Measurements from ENCODE around the gene THSD7B.

The THSD7B gene

DNA sequence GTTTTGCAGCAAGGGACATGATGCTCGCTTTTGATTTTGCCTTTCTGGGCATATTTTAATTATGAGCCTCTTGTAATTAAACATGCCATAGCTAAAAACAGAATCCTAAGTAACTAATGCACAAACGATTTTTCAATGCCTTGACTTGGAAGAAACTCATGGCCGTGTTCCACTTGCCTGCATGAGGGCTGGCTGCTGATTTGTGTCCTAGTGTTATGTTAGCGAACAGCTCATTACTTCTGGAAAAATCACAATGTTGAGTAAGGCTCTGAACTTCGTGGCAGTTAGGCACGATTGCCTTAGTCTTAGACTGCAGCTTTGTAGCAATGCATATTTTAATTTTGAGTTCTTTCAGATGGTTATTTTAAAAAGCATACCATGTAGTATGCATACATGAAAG, 4.5 kb downstream of the THSD7B start:
- Histone ChIP-seq H3K36me3 (ENCODE audit: control insufficient read depth in 1 of 2, insufficient read depth in 2 of 2, low read length in 2 of 2) (no peaks in the 10 kb centered on the region), H4K91ac (ENCODE audit: low read depth, low read length) (no peak overlapping the region), H3K27ac (ENCODE audit: low read depth, low read length) (no peak overlapping the region), H3K4me3 (ENCODE audit: low read depth, low read length) (no peak overlapping the region), H4K12ac (ENCODE audit: low read depth, low read length) (no peak overlapping the region), H3K27me3 (ENCODE audit: insufficient read depth, low read length) (peaks cover 22% of the 10 kb centered on the region), H2BK5ac (ENCODE audit: low read depth, low read length, poor library complexity) (no peak overlapping the region), H2AK5ac (ENCODE audit: low read length) (no peak overlapping the region), H3K9me3 (ENCODE audit: insufficient read depth, low read depth, low read length) (no peaks in the 10 kb centered on the region), H3K14ac (ENCODE audit: low read length) (no peak overlapping the region), H3K4me2 (ENCODE audit: low read length) (no peak overlapping the region), H4K8ac (ENCODE audit: low read depth, low read length) (no peak overlapping the region), H3K4me1 (ENCODE audit: control insufficient read depth in 1 of 2, insufficient read depth in 2 of 2, low read length in 2 of 2) (peaks cover 2 to 8% of the 10 kb centered on the region in 2 experiments), H2BK120ac (ENCODE audit: insufficient read depth, low read length, poor library complexity) (no peak overlapping the region), H3K79me1 (ENCODE audit: low read length) (no peaks in the 10 kb centered on the region), H3K9ac (ENCODE audit: low read length) (no peak overlapping the region), H3K23ac (ENCODE audit: low read length) (no peak overlapping the region), H2AFZ (ENCODE audit: insufficient read depth, low read length, poor library complexity) (no peak overlapping the region), H3K4ac (ENCODE audit: low read depth, low read length) (no peak overlapping the region), H2BK12ac (ENCODE audit: low read length) (no peak overlapping the region), H3K79me2 (ENCODE audit: control insufficient read depth, insufficient read depth, low read length, poor library complexity) (no peaks in the 10 kb centered on the region), H3K18ac (ENCODE audit: low read length) (no peak overlapping the region)
- no peak for DNase-seq
- WGBS (ENCODE audit: extremely low coverage, insufficient coverage, insufficient read length) = no CpG with 5 or more reads among the region's 6 CpGs

DNA sequence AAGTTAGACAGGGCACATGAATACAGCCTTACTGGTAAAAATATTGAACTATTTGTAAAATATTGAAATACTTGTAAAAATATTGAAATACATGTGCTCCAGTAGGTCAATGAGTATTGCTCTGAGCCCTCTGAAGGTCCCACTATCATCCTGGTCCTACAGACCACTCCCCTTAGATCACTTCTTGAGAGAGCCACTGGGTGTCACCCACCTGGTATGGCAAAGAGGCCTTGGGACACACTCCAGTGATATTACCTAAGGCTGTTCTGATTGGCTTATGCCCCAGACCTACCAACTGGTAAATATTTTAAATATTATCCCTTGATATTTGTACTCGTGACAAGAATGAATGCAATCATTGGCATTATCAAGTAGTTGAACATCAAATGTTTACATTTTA, 5.0 kb downstream of the THSD7B start:
- peak overlapping the region; percentile 28 for H3K9ac ChIP-seq (ENCODE audit: low read length)
- no peak overlapping the region for H3K18ac ChIP-seq (ENCODE audit: low read length)
- H3K4me3 ChIP-seq (ENCODE audit: low read depth, low read length) = no peak overlapping the region
- no peak overlapping the region for H3K14ac ChIP-seq (ENCODE audit: low read length)
- H3K9me3 ChIP-seq (ENCODE audit: insufficient read depth, low read depth, low read length) = no peaks in the 10 kb centered on the region
- no peak overlapping the region for H4K91ac ChIP-seq (ENCODE audit: low read depth, low read length)
- H3K4ac ChIP-seq (ENCODE audit: low read depth, low read length) = no peak overlapping the region
- no peak overlapping the region for H3K4me2 ChIP-seq (ENCODE audit: low read length)
- no peak overlapping the region for H4K12ac ChIP-seq (ENCODE audit: low read depth, low read length)
- peaks cover 2 to 6% of the 10 kb centered on the region in 2 experiments for H3K4me1 ChIP-seq (ENCODE audit: control insufficient read depth in 1 of 2, insufficient read depth in 2 of 2, low read length in 2 of 2)
- H2BK12ac ChIP-seq (ENCODE audit: low read length) = no peak overlapping the region
- no peak overlapping the region for H3K23ac ChIP-seq (ENCODE audit: low read length)
- H4K8ac ChIP-seq (ENCODE audit: low read depth, low read length) = no peak overlapping the region
- H3K27ac ChIP-seq (ENCODE audit: low read depth, low read length) = no peak overlapping the region
- peaks cover 18% of the 10 kb centered on the region for H3K27me3 ChIP-seq (ENCODE audit: insufficient read depth, low read length)
- no peak for DNase-seq
- no peak overlapping the region for H2AFZ ChIP-seq (ENCODE audit: insufficient read depth, low read length, poor library complexity)
- no peak overlapping the region for H2BK120ac ChIP-seq (ENCODE audit: insufficient read depth, low read length, poor library complexity)
- no CpG with 5 or more reads among the region's 1 CpG for WGBS (ENCODE audit: extremely low coverage, insufficient coverage, insufficient read length)
- no peak overlapping the region for H2BK5ac ChIP-seq (ENCODE audit: low read depth, low read length, poor library complexity)
- H3K79me1 ChIP-seq (ENCODE audit: low read length) = no peaks in the 10 kb centered on the region
- no peak overlapping the region for H2AK5ac ChIP-seq (ENCODE audit: low read length)
- H3K79me2 ChIP-seq (ENCODE audit: control insufficient read depth, insufficient read depth, low read length, poor library complexity) = no peaks in the 10 kb centered on the region
- no peaks in the 10 kb centered on the region for H3K36me3 ChIP-seq (ENCODE audit: control insufficient read depth in 1 of 2, insufficient read depth in 2 of 2, low read length in 2 of 2)

DNA sequence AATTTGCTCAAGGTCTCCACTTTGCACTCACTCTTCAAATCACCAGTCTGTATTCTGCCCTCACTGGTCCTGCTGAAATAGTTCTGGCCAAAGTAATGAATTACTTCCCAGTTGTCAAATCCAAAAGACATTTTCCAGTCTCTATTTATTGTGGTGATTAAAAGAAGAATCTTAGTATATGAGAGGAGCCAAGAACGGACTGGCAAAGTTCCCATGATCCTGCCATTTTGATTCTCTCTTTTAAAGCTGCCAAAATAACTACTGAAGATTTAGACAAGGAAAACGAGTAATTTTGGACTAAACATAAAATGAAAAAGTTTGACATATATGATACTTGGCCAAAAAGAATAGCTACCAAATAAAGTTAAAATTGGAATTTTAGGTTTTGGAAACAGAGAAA, 12.0 kb downstream of the THSD7B start:
- Histone ChIP-seq H3K27ac (ENCODE audit: low read depth, low read length) (no peak overlapping the region), H3K9ac (ENCODE audit: low read length) (no peak overlapping the region), H3K79me1 (ENCODE audit: low read length) (no peaks in the 10 kb centered on the region), H2BK5ac (ENCODE audit: low read depth, low read length, poor library complexity) (no peak overlapping the region), H3K9me3 (ENCODE audit: insufficient read depth, low read depth, low read length) (no peaks in the 10 kb centered on the region), H2AK5ac (ENCODE audit: low read length) (no peak overlapping the region), H3K27me3 (ENCODE audit: insufficient read depth, low read length) (no peaks in the 10 kb centered on the region), H4K8ac (ENCODE audit: low read depth, low read length) (no peak overlapping the region), H3K4me3 (ENCODE audit: low read depth, low read length) (no peak overlapping the region), H3K4me1 (ENCODE audit: control insufficient read depth in 1 of 2, insufficient read depth in 2 of 2, low read length in 2 of 2) (no peaks in the 10 kb centered on the region), H3K23ac (ENCODE audit: low read length) (no peak overlapping the region), H3K36me3 (ENCODE audit: control insufficient read depth in 1 of 2, insufficient read depth in 2 of 2, low read length in 2 of 2) (no peaks in the 10 kb centered on the region), H4K12ac (ENCODE audit: low read depth, low read length) (no peak overlapping the region), H2AFZ (ENCODE audit: insufficient read depth, low read length, poor library complexity) (no peak overlapping the region), H3K79me2 (ENCODE audit: control insufficient read depth, insufficient read depth, low read length, poor library complexity) (no peaks in the 10 kb centered on the region), H3K4ac (ENCODE audit: low read depth, low read length) (no peak overlapping the region), H3K4me2 (ENCODE audit: low read length) (no peak overlapping the region), H3K18ac (ENCODE audit: low read length) (no peak overlapping the region), H2BK120ac (ENCODE audit: insufficient read depth, low read length, poor library complexity) (no peak overlapping the region), H4K91ac (ENCODE audit: low read depth, low read length) (no peak overlapping the region), H2BK12ac (ENCODE audit: low read length) (no peak overlapping the region), H3K14ac (ENCODE audit: low read length) (no peak overlapping the region)
- DNase-seq = no peak
- no CpG with 5 or more reads among the region's 2 CpGs for WGBS (ENCODE audit: extremely low coverage, insufficient coverage, insufficient read length)

DNA sequence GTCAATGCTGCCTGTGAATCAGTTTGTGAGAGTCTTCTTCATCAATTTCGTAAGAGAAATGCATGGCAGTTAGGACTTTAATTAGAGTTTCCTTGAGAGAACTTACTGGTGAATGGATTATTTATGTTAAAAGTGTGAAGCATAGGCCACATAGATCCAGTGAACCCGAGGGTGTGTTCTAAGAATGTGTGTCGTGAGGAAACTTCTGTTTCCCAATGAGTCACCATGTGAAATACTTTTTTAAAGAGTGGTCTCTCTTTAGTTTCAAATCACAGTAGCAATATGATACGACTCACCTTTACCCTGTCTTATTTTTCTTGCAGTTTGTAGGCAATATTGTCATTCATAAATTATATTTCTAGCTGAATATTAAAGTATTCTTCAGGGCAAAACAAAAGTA, 18.5 kb downstream of the THSD7B start:
- Histone ChIP-seq H4K91ac (ENCODE audit: low read depth, low read length) (no peak overlapping the region), H3K9me3 (ENCODE audit: insufficient read depth, low read depth, low read length) (no peaks in the 10 kb centered on the region), H3K23ac (ENCODE audit: low read length) (no peak overlapping the region), H3K36me3 (ENCODE audit: control insufficient read depth in 1 of 2, insufficient read depth in 2 of 2, low read length in 2 of 2) (no peaks in the 10 kb centered on the region), H3K9ac (ENCODE audit: low read length) (no peak overlapping the region), H3K27me3 (ENCODE audit: insufficient read depth, low read length) (no peaks in the 10 kb centered on the region), H3K27ac (ENCODE audit: low read depth, low read length) (no peak overlapping the region), H3K79me2 (ENCODE audit: control insufficient read depth, insufficient read depth, low read length, poor library complexity) (no peaks in the 10 kb centered on the region), H3K14ac (ENCODE audit: low read length) (no peak overlapping the region), H4K8ac (ENCODE audit: low read depth, low read length) (no peak overlapping the region), H2AK5ac (ENCODE audit: low read length) (no peak overlapping the region), H3K4me2 (ENCODE audit: low read length) (no peak overlapping the region), H3K4ac (ENCODE audit: low read depth, low read length) (no peak overlapping the region), H2BK5ac (ENCODE audit: low read depth, low read length, poor library complexity) (no peak overlapping the region), H3K18ac (ENCODE audit: low read length) (no peak overlapping the region), H4K12ac (ENCODE audit: low read depth, low read length) (no peak overlapping the region), H2AFZ (ENCODE audit: insufficient read depth, low read length, poor library complexity) (no peak overlapping the region), H3K4me1 (ENCODE audit: control insufficient read depth in 1 of 2, insufficient read depth in 2 of 2, low read length in 2 of 2) (no peaks in the 10 kb centered on the region), H3K4me3 (ENCODE audit: low read depth, low read length) (no peak overlapping the region), H2BK120ac (ENCODE audit: insufficient read depth, low read length, poor library complexity) (no peak overlapping the region), H3K79me1 (ENCODE audit: low read length) (no peaks in the 10 kb centered on the region), H2BK12ac (ENCODE audit: low read length) (no peak overlapping the region)
- no peak for DNase-seq
- WGBS (ENCODE audit: extremely low coverage, insufficient coverage, insufficient read length) = no CpG with 5 or more reads among the region's 4 CpGs

Measured in trophoblast cell (in vitro differentiated cells and primary cell).